ENCODE data around the gene PTPRN2.

PTPRN2 gene

DNA sequence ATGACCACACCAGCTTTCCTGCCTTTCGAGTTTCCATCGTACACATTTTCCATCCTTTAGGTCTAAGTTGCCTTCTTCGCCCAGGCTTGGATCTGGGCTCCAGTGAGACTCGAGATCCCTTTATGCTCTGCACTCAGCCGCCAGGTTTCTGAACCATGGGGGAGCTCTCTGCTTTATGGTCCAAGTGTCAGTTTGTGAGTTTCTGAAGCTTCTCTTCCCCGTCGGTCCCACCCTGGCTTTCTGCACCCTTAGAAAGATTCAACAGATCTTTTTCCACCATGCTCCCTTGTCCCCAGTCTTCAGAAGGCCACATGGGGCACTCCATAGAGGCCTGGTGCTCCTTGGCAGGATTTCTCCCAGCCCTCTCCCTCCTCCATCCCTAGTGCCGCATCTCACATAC lies 402.0 kb downstream of the PTPRN2 start:
- H3K9ac ChIP-seq (ENCODE audit: low read length), result no peak overlapping the region
- no peaks in the 10 kb centered on the region for H3K27me3 ChIP-seq (ENCODE audit: control insufficient read depth in 1 of 2, insufficient read depth in 2 of 2, low read length in 2 of 2)
- H3K4me1 ChIP-seq (ENCODE audit: insufficient read depth, low read length), result no peaks in the 10 kb centered on the region
- no peak overlapping the region for H3K4me3 ChIP-seq (ENCODE audit: low read depth in 1 of 2, low read length in 2 of 2)
- no peaks in the 10 kb centered on the region for H3K9me3 ChIP-seq (ENCODE audit: low read length)
- H3K36me3 ChIP-seq (ENCODE audit: insufficient read depth, low read length), result no peaks in the 10 kb centered on the region
- no peak overlapping the region for H3K27ac ChIP-seq (ENCODE audit: low read depth, low read length)

GRCh38 chr7:158183431-158183830 lies 404.2 kb downstream of the PTPRN2 start:
- H3K27me3 ChIP-seq (ENCODE audit: control insufficient read depth in 1 of 2, insufficient read depth in 2 of 2, low read length in 2 of 2), result no peaks in the 10 kb centered on the region
- no peak overlapping the region for H3K4me3 ChIP-seq (ENCODE audit: low read depth in 1 of 2, low read length in 2 of 2)
- no peak overlapping the region for H3K9ac ChIP-seq (ENCODE audit: low read length)
- H3K4me1 ChIP-seq (ENCODE audit: insufficient read depth, low read length), result no peaks in the 10 kb centered on the region
- H3K9me3 ChIP-seq (ENCODE audit: low read length), result no peaks in the 10 kb centered on the region
- H3K27ac ChIP-seq (ENCODE audit: low read depth, low read length), result no peak overlapping the region
- H3K36me3 ChIP-seq (ENCODE audit: insufficient read depth, low read length), result no peaks in the 10 kb centered on the region

- no peaks in the 10 kb centered on the region for H3K9me3 ChIP-seq (ENCODE audit: low read length)
- H3K4me1 ChIP-seq (ENCODE audit: insufficient read depth, low read length), result no peaks in the 10 kb centered on the region
- H3K9ac ChIP-seq (ENCODE audit: low read length), result no peak overlapping the region
- H3K36me3 ChIP-seq (ENCODE audit: insufficient read depth, low read length), result no peaks in the 10 kb centered on the region
- no peak overlapping the region for H3K4me3 ChIP-seq (ENCODE audit: low read depth in 1 of 2, low read length in 2 of 2)
- no peaks in the 10 kb centered on the region for H3K27me3 ChIP-seq (ENCODE audit: control insufficient read depth in 1 of 2, insufficient read depth in 2 of 2, low read length in 2 of 2)
- H3K27ac ChIP-seq (ENCODE audit: low read depth, low read length), result no peak overlapping the region
Observed at GRCh38 chr7:158176561-158177173, 411.0 kb downstream of the PTPRN2 start.

DNA sequence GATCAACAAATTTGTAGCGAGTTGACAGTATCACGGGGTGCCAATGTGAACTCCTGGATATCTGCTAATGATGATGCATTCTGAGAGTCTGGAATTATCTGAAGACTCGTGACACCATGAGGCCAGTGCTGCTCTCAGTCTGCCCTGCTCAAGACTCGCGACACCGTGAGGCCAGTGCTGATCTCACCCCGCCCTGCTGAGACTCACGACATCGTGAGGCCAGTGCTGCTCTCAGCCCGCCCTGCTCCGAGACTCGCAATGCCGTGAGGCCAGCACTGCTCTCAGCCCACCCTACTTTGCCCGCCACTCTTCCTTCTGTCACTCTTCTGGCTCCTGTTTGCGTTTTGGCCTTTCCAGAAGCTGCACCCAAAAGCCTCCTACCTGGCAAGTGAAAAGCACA lies 411.8 kb downstream of the PTPRN2 start:
- no peak overlapping the region for H3K4me3 ChIP-seq (ENCODE audit: low read depth in 1 of 2, low read length in 2 of 2)
- no peak overlapping the region for H3K27ac ChIP-seq (ENCODE audit: low read depth, low read length)
- H3K4me1 ChIP-seq (ENCODE audit: insufficient read depth, low read length), result no peaks in the 10 kb centered on the region
- no peaks in the 10 kb centered on the region for H3K9me3 ChIP-seq (ENCODE audit: low read length)
- H3K36me3 ChIP-seq (ENCODE audit: insufficient read depth, low read length), result no peaks in the 10 kb centered on the region
- H3K27me3 ChIP-seq (ENCODE audit: control insufficient read depth in 1 of 2, insufficient read depth in 2 of 2, low read length in 2 of 2), result no peaks in the 10 kb centered on the region
- H3K9ac ChIP-seq (ENCODE audit: low read length), result no peak overlapping the region

DNA sequence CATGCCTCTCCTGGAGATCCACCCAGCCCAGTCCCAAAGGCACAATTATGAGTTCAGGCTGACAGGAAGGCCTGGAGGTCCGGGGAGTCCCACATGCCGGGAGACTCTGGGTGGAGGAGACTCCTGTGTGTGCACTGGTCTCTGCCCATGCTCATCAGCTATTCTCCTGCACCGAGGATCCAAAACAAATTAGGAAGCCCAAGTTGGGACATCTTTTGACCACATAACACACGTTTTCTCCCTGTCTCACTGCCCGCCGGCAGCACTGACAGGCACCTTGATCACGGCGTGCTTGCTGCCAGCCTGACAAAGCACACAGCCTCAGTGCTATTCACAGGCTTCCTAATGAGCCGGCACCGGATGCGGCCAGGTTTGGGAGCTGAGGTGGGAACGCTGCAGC lies 412.7 kb downstream of the PTPRN2 start:
- Histone ChIP-seq H3K27me3 (ENCODE audit: control insufficient read depth in 1 of 2, insufficient read depth in 2 of 2, low read length in 2 of 2) (no peaks in the 10 kb centered on the region), H3K27ac (ENCODE audit: low read depth, low read length) (no peak overlapping the region), H3K9ac (ENCODE audit: low read length) (no peak overlapping the region), H3K4me1 (ENCODE audit: insufficient read depth, low read length) (no peaks in the 10 kb centered on the region), H3K9me3 (ENCODE audit: low read length) (no peaks in the 10 kb centered on the region), H3K36me3 (ENCODE audit: insufficient read depth, low read length) (no peaks in the 10 kb centered on the region), H3K4me3 (ENCODE audit: low read depth in 1 of 2, low read length in 2 of 2) (no peak overlapping the region)

- H3K27me3 ChIP-seq (ENCODE audit: control insufficient read depth in 1 of 2, insufficient read depth in 2 of 2, low read length in 2 of 2), result no peaks in the 10 kb centered on the region
- H3K4me1 ChIP-seq (ENCODE audit: insufficient read depth, low read length), result no peaks in the 10 kb centered on the region
- no peaks in the 10 kb centered on the region for H3K36me3 ChIP-seq (ENCODE audit: insufficient read depth, low read length)
- no peaks in the 10 kb centered on the region for H3K9me3 ChIP-seq (ENCODE audit: low read length)
- H3K4me3 ChIP-seq (ENCODE audit: low read depth in 1 of 2, low read length in 2 of 2), result no peak overlapping the region
- H3K27ac ChIP-seq (ENCODE audit: low read depth, low read length), result no peak overlapping the region
- H3K9ac ChIP-seq (ENCODE audit: low read length), result no peak overlapping the region
Observed at GRCh38 chr7:158167373-158167772, 420.2 kb downstream of the PTPRN2 start.

DNA sequence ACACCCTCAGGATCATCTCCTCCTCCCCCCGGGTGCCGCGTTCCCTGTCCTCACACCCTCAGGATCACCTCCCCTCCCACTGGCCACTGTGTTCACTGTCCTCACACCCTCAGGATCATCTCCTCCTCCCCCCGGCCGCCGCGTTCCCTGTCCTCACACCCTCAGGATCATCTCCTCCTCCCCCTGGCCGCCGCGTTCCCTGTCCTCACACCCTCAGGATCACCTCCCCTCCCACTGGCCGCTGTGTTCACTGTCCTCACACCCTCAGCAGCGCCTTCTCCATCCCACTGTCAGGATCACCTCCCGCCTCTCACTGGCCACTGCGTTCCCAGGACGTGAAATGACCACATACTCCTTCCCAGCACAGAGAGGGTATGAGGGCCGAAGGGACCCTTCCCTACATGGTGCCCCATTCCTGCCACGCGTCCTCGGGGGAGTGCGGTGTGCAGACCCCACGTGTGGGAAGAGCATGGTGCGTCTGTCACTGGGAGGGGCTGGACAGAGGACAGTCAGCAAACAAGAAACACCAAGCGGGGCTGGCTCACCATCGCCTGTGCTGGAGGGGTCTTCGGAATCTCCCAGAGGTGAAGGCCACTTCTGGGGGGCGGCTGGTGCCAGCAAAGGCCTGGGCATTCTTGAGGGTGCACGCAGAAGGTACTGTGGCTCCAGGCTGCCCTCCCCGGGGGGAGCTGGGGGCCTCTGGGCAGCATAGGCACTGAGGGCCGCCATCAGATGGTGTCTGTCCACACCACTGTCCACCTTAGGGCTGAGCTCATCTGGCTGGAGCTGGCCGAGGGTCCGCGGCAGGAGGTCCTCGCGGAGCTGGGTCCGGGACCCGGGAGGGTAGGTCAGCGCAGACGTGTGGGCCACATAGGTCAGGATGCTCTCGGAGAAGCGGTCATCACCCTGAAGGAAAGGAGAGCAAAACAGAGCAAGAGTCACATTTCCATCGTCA lies 421.0 kb downstream of the PTPRN2 start:
- H3K9ac ChIP-seq (ENCODE audit: low read length), result no peak overlapping the region
- H3K4me1 ChIP-seq (ENCODE audit: insufficient read depth, low read length), result no peaks in the 10 kb centered on the region
- H3K27ac ChIP-seq (ENCODE audit: low read depth, low read length), result no peak overlapping the region
- no peak overlapping the region for H3K4me3 ChIP-seq (ENCODE audit: low read depth in 1 of 2, low read length in 2 of 2)
- no peaks in the 10 kb centered on the region for H3K27me3 ChIP-seq (ENCODE audit: control insufficient read depth in 1 of 2, insufficient read depth in 2 of 2, low read length in 2 of 2)
- no peaks in the 10 kb centered on the region for H3K9me3 ChIP-seq (ENCODE audit: low read length)
- no peaks in the 10 kb centered on the region for H3K36me3 ChIP-seq (ENCODE audit: insufficient read depth, low read length)

DNA sequence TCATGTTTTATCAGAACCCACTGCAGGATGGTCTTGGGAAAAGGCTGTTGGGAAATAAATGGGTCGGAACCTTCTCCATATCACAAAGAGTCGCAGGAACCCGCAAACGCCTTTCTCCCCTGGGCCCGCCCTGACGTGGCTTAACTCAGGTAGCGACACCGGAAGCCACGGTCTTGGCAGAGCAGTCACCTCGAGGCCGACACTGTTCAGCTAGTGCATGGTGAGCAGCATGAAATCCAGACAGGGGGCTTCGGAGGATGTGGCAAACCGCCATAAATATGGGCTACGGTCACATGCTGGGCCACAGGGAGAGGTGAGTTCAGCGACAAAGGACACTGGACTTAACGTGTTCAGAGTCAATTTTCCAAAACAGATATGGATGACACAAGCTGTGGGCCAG lies 421.9 kb downstream of the PTPRN2 start:
- H3K27ac ChIP-seq (ENCODE audit: low read depth, low read length), result no peak overlapping the region
- no peak overlapping the region for H3K9ac ChIP-seq (ENCODE audit: low read length)

DNA sequence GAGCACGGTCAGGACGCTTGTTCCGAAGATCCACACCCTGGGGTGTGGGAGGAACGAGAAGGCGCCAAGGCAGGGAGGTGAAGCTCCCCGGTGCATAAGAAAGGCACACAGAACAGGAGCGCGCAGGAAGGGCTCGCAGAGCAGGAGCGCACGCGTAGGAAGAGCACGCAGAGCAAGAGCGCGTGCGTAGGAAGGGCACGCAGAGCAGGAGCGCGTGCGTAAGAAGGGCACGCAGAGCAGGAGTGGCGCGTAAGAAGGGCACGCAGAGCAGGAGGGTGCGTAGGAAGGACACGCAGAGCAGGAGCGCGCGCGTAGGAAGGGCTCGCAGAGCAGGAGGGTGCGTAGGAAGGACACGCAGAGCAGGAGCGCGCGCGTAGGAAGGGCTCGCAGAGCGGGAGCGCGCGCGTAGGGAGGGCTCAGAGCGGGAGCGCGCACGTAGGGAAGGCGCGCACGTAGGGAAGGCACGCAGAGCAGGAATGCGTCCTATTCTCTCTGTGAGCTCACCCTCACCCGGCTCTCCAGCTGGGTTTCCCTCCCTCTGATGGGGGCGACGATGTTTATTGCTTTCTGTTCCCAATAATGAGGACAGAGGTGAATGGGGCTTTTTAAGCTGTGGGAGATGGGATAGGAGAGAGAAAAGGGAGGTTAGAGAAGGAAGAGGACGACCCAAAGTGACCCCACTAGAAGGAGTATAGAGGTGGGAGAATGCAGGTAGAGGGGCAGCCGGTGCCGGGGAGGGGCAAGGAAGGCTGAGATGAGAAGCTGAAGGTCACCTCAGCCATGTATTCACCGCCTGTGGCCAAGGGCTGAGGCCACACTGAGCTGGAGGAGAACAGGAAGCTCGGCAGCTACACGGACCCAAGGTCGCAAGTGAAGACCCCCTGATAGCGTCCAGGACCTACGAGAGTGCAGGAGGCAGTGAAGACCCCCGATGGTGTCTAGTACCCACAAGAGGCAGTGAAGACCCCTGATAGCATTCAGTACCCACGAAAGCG lies 423.2 kb downstream of the PTPRN2 start:
- H3K4me1 ChIP-seq (ENCODE audit: insufficient read depth, low read length), result no peaks in the 10 kb centered on the region
- H3K9me3 ChIP-seq (ENCODE audit: low read length), result no peaks in the 10 kb centered on the region
- no peaks in the 10 kb centered on the region for H3K27me3 ChIP-seq (ENCODE audit: control insufficient read depth in 1 of 2, insufficient read depth in 2 of 2, low read length in 2 of 2)
- no peak overlapping the region for H3K4me3 ChIP-seq (ENCODE audit: low read depth in 1 of 2, low read length in 2 of 2)
- H3K36me3 ChIP-seq (ENCODE audit: insufficient read depth, low read length), result no peaks in the 10 kb centered on the region
- H3K27ac ChIP-seq (ENCODE audit: low read depth, low read length), result no peak overlapping the region
- no peak overlapping the region for H3K9ac ChIP-seq (ENCODE audit: low read length)

More for the DNA sequence above, 421.9 kb downstream of the PTPRN2 start:
- Histone ChIP-seq H3K9me3 (ENCODE audit: low read length) (no peaks in the 10 kb centered on the region), H3K27me3 (ENCODE audit: control insufficient read depth in 1 of 2, insufficient read depth in 2 of 2, low read length in 2 of 2) (no peaks in the 10 kb centered on the region), H3K36me3 (ENCODE audit: insufficient read depth, low read length) (no peaks in the 10 kb centered on the region), H3K4me3 (ENCODE audit: low read depth in 1 of 2, low read length in 2 of 2) (no peak overlapping the region), H3K4me1 (ENCODE audit: insufficient read depth, low read length) (no peaks in the 10 kb centered on the region)

DNA sequence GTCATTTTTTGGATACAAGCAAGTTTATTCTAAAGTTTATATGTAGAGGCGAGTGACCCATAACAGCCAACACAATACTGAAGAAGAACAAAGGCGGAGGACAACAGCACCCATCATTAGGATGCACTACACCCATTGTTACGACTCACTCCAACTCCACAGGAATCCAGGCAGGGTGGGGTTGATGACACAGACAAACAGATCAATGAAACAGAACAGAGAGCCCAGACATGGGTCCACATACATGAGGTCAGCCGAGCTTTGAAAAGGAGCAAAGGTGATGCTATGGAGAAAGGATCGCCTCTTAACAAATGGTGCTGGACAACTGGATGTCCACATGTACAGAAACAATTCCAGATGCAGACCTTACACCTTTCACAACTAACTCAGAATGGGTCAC lies 426.4 kb downstream of the PTPRN2 start:
- no peaks in the 10 kb centered on the region for H3K36me3 ChIP-seq (ENCODE audit: insufficient read depth, low read length)
- no peak overlapping the region for H3K4me3 ChIP-seq (ENCODE audit: low read depth in 1 of 2, low read length in 2 of 2)
- no peak overlapping the region for H3K27ac ChIP-seq (ENCODE audit: low read depth, low read length)
- no peaks in the 10 kb centered on the region for H3K27me3 ChIP-seq (ENCODE audit: control insufficient read depth in 1 of 2, insufficient read depth in 2 of 2, low read length in 2 of 2)
- H3K9me3 ChIP-seq (ENCODE audit: low read length), result no peaks in the 10 kb centered on the region
- no peak overlapping the region for H3K9ac ChIP-seq (ENCODE audit: low read length)
- H3K4me1 ChIP-seq (ENCODE audit: insufficient read depth, low read length), result no peaks in the 10 kb centered on the region

DNA sequence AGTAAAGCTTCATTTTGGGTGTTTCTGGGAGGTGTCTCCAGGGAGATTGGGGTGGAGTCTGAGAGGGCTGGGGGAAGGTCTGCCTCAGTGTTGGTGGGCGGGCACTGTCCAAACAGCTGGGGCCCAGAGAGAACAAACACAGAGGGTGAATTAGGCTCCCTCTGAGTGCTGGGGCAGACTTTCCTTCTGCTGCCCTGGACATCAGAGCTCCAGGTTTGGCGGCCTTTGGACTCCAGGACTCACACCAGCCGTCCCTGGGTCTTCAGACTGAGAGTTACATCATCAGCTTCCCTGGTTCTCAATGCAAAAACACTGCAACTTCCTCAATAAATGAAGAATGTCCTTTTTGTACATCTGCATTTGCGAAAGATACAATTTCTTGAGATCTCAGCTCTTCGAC lies 427.4 kb downstream of the PTPRN2 start:
- Histone ChIP-seq H3K9ac (ENCODE audit: low read length) (no peak overlapping the region), H3K4me1 (ENCODE audit: insufficient read depth, low read length) (no peaks in the 10 kb centered on the region), H3K9me3 (ENCODE audit: low read length) (no peaks in the 10 kb centered on the region), H3K27ac (ENCODE audit: low read depth, low read length) (no peak overlapping the region), H3K36me3 (ENCODE audit: insufficient read depth, low read length) (no peaks in the 10 kb centered on the region), H3K4me3 (ENCODE audit: low read depth in 1 of 2, low read length in 2 of 2) (no peak overlapping the region), H3K27me3 (ENCODE audit: control insufficient read depth in 1 of 2, insufficient read depth in 2 of 2, low read length in 2 of 2) (no peaks in the 10 kb centered on the region)

All from muscle layer of colon (tissue), 2 donors.